ENCODE data around the gene PDZD2. TPM values are rescaled to one million over a fixed set of nuclear protein-coding genes. Genes with fewer than 3 reads are reported as not detected.

Gene PDZD2
- total RNA-seq, 1 experiment from 2014 or later, result 0.37 TPM

- TF ChIP-seq EGR1 (IDR thresholded peaks at IDR 0.05; ENCODE audit: low read depth), result no peak
Observed at GRCh38 chr5:31678180-31678579, 39.2 kb downstream of the PDZD2 start (continued).

- Histone ChIP-seq H3K27ac (ENCODE audit: low read depth, low read length) (no peak overlapping the region), H3K27me3 (ENCODE audit: insufficient read depth, low read length) (peaks cover 18% of the 10 kb centered on the region)
- TF ChIP-seq CBX3 (IDR thresholded peaks at IDR 0.05; ENCODE audit: low read depth) (no peak), ATF3 (IDR thresholded peaks at IDR 0.05) (no peak), EGR1 (IDR thresholded peaks at IDR 0.05; ENCODE audit: low read depth) (no peak), RAD21 (IDR thresholded peaks at IDR 0.05; ENCODE audit: low read depth) (no peak)
Observed at GRCh38 chr5:31680528-31680927, 41.6 kb downstream of the PDZD2 start.

GRCh38 chr5:31682025-31682424 lies 43.1 kb downstream of the PDZD2 start:
- DNase-seq (ENCODE audit: low read depth, low spot score) (no peak), ATAC-seq (no peak)
- no peaks in the 10 kb centered on the region for H3K9me2 ChIP-seq (ENCODE audit: insufficient read depth)
- H3K9me3 ChIP-seq (ENCODE audit: control insufficient read depth in 1 of 2, insufficient read depth in 1 of 2, low read depth in 1 of 2, low read length in 2 of 2), result no peaks in the 10 kb centered on the region
- no peaks in the 10 kb centered on the region for H3K4me1 ChIP-seq (ENCODE audit: control insufficient read depth in 1 of 2, insufficient read depth in 2 of 2, low read length in 2 of 2)
- no peaks in the 10 kb centered on the region for H3K79me2 ChIP-seq (ENCODE audit: insufficient read depth, low read length)
- no peaks in the 10 kb centered on the region for H4K20me1 ChIP-seq (ENCODE audit: insufficient read depth)
- H3K9ac ChIP-seq (ENCODE audit: low read length), result no peak overlapping the region
- H3K36me3 ChIP-seq (ENCODE audit: control insufficient read depth in 1 of 2, insufficient read depth in 2 of 2, low read length in 2 of 2), result no peaks in the 10 kb centered on the region
- H3K4me2 ChIP-seq (ENCODE audit: low read length), result no peak overlapping the region
- ChIA-PET RAD21 (ENCODE audit: low non-redundant PET in 1 of 2, low total read pairs in 2 of 2, uncharacterized antibody in 2 of 2, unreplicated experiment in 2 of 2) (no interaction called here), CTCF (no interaction called here), POLR2A (no interaction called here)
- no peak overlapping the region for H3K27ac ChIP-seq (ENCODE audit: low read depth, low read length)
- no peak overlapping the region for H3K4me3 ChIP-seq (replicated peaks in 1 of 2; ENCODE audit: low read depth in 1 of 2, low read length in 2 of 2)
- intact Hi-C loops (cut with micrococcal nuclease), result no loop called here
- H3K27me3 ChIP-seq (ENCODE audit: insufficient read depth, low read length), result peaks cover 18% of the 10 kb centered on the region
- no peak overlapping the region for H2AFZ ChIP-seq (ENCODE audit: low read depth, low read length, poor library complexity, severe bottlenecking)
- no TSS peak for BruUV-seq (replicated peaks)
- TF ChIP-seq MAX (IDR thresholded peaks at IDR 0.05) (no peak), ELF1 (IDR thresholded peaks at IDR 0.05; ENCODE audit: borderline replicate concordance, low read depth) (no peak), JUND (IDR thresholded peaks at IDR 0.05) (no peak), YY1 (IDR thresholded peaks at IDR 0.05; ENCODE audit: extremely low read depth, insufficient replicate concordance, low read depth, low read length) (no peak), FOSL1 (IDR thresholded peaks at IDR 0.05; ENCODE audit: low read depth) (no peak), CBX3 (IDR thresholded peaks at IDR 0.05; ENCODE audit: low read depth) (no peak), TCF7L2 (IDR thresholded peaks at IDR 0.05; ENCODE audit: borderline replicate concordance, extremely low read depth, insufficient read depth, insufficient read length) (no peak), RAD21 (IDR thresholded peaks at IDR 0.05; ENCODE audit: low read depth) (no peak), REST (IDR thresholded peaks at IDR 0.05; ENCODE audit: low read depth) (no peak), ZBTB33 (IDR thresholded peaks at IDR 0.05; ENCODE audit: extremely low read depth, insufficient replicate concordance, low read length) (no peak)

More at GRCh38 chr5:31680528-31680927, 41.6 kb downstream of the PDZD2 start:
- Histone ChIP-seq H3K9me2 (ENCODE audit: insufficient read depth) (no peaks in the 10 kb centered on the region), H3K9me3 (ENCODE audit: control insufficient read depth in 1 of 2, insufficient read depth in 1 of 2, low read depth in 1 of 2, low read length in 2 of 2) (no peaks in the 10 kb centered on the region), H3K9ac (ENCODE audit: low read length) (no peak overlapping the region), H2AFZ (ENCODE audit: low read depth, low read length, poor library complexity, severe bottlenecking) (no peak overlapping the region), H3K36me3 (ENCODE audit: control insufficient read depth in 1 of 2, insufficient read depth in 2 of 2, low read length in 2 of 2) (no peaks in the 10 kb centered on the region), H4K20me1 (ENCODE audit: insufficient read depth) (no peaks in the 10 kb centered on the region), H3K4me2 (ENCODE audit: low read length) (no peak overlapping the region), H3K79me2 (ENCODE audit: insufficient read depth, low read length) (no peaks in the 10 kb centered on the region), H3K4me3 (replicated peaks in 1 of 2; ENCODE audit: low read depth in 1 of 2, low read length in 2 of 2) (no peak overlapping the region), H3K4me1 (ENCODE audit: control insufficient read depth in 1 of 2, insufficient read depth in 2 of 2, low read length in 2 of 2) (no peaks in the 10 kb centered on the region)
- BruUV-seq (replicated peaks), result no TSS peak
- ATAC-seq, result no peak
- ChIA-PET CTCF (no interaction called here), POLR2A (no interaction called here), RAD21 (ENCODE audit: low non-redundant PET in 1 of 2, low total read pairs in 2 of 2, uncharacterized antibody in 2 of 2, unreplicated experiment in 2 of 2) (no interaction called here)
- intact Hi-C loops (cut with micrococcal nuclease), result no loop called here
- no peak for DNase-seq (ENCODE audit: low read depth, low spot score)
